Stimulated activated CD8-positive, alpha-beta memory T cell treated with anti-CD3 and anti-CD28 coated beads, Interleukin-7, amount 100 ng/mL, for 1 hour (primary cell): ENCODE measurements around the gene LY6G6D.

Source experiments
- DNase-seq, 2 donors: peaks; one replicate each; pipeline ENCODE4 v3.0.0-alpha.2; 2020; ENCODE audit warnings: low read depth in 2 of 2

Gene LY6G6D

GRCh38 chr6:31764198-31764597 lies 49.0 kb downstream of the LY6G6D start:
- no peak for DNase-seq

GRCh38 chr6:31765559-31765909 lies 50.4 kb downstream of the LY6G6D start:
- no peak for DNase-seq

DNA sequence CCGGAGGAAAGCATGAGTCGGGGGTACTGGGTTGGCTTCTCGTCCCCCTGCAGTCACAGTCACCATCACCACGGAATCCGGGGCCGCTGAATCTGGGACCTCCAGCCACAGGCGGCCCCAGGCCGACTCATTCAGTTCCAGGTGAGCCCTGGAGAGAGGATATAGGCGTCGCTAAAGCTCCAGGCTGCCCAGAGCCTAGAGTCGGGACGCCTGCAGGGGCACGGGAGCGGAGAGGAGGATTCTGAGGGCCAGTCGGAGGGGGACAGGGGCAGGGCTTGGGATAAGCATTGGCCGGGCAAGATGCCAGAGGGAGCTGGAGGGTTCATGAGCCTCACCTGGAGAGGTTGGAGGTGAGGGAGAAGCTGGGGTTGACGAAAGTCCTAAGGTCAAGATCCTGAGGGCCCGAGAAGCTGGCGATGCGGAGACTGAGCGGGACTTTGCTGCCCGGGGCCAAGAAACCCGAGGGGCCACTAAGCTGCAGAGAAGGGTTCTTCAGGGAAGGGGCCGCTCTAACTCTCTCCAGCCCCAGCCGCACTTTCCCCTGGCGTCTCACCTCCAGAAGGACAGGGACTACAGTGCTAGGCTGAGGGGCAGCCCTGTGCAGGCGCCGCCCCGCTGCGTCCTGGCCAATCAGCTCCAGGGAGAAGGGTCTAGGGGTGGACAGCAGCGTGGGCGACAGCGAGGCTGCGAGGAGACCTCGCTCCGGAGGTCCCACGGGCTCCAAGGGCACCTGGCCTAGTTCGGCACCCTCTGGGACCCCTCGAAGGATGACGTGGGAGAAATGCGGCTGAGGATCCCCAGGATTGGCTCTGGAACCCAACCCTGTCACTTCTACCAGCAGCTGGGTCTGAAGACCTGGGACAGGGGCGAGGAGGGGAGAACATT lies 51.0 kb downstream of the LY6G6D start:
- DNase-seq, result no peak

DNA sequence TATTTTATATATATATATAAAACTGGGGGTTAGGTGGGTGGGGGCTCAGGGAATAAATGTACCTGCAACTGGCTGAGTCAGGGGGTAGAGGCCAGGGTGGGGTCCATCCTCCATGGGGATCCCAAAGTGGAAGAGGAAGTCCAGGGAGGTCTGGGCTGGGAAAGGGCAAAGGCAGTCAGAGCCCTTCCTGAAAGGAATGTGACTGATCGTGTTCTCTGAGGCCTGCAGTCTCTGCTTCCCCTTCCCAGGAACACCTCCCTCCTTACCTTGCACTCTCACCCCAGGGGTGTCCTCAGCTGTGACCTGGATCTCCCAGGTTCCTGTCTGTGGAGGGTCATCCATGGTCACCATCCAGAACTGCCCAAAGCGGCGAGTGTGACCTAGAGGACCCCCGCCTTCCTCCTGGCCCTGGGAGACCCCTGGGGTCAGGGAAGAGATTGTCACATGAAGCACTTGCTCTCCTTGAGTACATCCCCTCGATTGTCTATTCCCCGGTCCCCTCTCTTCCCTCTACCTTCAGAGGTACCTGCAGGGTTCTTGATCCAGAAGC lies 52.0 kb downstream of the LY6G6D start:
- no peak for DNase-seq
